GM18868 (cell line): ENCODE results near the gene B3GALT4.

Source experiments
- ATAC-seq: cut with Tn5 transposase; IDR thresholded peaks from one replicate; pipeline ENCODE4 v1.9.1; 2021; ENCODE audit warnings: mild to moderate bottlenecking, moderate library complexity; ENCODE audit not compliant: unreplicated experiment

B3GALT4 gene

DNA sequence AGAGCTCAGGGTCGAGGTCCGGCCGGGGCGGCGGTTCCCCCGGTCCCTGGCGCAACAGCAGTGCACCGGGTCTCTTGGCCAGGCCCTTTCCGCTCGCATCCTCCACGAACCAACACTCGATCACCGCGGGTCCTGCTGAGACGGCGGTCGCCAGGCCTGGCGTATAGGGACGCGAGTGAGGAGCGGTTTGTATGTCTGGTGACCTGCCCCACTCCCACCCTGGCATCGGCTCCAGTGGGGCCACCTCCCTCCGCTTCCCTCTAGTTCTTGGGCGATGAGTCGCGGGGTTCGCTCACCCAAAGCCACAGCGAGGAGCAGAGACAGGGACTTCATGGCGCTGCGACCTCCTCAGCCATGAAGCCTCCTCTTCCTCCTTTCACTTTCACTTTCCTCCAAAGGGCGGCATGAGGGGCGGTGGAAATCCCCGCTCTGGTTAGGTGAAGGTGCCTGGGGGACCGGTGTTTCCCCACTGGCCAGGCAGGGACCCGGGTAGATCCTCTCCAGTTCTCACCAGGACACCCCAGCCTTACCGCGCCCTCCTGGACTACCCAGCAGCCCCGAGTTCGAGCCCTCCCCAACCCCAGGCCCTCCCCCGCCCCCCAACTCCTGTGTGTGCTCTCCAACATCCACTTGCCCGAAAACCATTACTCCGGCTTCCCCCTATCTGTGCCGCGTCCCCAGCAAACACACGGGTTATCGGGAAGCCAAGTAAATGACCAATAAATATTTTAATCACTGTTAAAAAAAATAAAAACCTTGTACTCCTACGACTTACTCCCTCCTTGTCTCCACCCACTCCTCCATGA, 37.0 kb downstream of the B3GALT4 start, which contains the start of gene TAPBP:
TAPBP (minus strand) TSS at position 370 of the 806 bp plus-strand sequence; CDS start at position 333, 37 bp downstream.
- ATAC-seq, result peak; percentile 48

DNA sequence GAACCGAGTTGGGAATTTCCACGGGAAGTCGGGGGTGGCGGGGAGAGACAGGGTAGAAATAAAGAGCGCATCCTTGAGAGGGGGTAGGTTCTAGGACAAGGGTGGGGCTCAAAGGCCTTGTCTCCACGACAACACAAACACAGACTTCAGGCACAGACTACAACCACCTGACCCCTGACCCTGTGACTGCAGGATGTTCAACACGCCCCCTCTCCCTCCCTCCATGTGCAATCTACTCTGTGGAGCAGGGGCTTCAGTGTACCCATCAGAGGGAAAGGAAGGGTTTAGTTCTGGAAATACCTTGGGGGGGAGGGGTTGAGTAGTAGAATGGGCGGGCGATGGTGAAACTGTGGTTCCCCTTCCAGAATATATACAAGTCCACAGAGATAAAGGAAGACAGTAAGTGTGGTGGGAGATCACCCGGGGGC, 37.6 kb downstream of the B3GALT4 start:
- no peak for ATAC-seq

DNA sequence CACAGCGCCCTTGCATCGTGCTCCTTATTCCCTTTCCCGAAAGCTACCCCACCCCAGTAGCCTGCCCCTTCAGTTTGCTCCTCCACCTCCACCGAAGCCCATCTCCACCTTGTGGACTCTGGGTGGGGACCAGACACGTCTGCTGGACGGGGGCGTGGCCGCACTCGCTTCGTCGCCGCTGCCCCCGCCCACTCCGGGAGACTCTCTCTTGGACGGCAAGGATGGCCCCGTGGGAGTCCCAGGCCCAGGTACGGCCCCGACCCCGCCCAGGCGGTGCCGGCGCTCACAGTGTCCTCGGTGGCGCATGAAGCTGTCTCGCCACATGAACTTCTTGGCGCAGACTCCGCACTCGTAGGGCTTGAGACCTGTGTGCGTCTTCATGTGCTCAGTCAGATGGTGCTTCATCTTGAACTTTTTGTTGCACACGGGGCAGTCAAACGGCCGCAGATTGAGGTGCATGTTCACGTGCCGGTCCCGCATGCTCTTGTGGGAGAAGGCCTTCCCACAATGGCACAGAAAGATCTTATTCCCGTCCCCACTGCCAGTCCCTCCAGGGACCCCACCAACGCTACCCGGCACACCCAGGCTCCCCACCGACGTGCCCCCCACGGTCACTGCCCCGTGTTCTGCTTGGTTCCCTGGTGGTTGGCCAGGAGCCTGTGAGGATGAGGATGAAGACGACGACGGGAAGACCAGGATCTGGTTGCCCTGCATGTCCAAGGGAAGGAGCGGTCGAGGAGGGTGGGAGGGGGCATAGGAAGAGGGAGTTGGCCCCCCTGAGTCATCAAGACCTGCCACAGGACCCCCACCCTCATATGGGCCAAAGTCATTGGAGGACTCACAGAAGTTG, 38.2 kb downstream of the B3GALT4 start:
- ATAC-seq, result no peak

DNA sequence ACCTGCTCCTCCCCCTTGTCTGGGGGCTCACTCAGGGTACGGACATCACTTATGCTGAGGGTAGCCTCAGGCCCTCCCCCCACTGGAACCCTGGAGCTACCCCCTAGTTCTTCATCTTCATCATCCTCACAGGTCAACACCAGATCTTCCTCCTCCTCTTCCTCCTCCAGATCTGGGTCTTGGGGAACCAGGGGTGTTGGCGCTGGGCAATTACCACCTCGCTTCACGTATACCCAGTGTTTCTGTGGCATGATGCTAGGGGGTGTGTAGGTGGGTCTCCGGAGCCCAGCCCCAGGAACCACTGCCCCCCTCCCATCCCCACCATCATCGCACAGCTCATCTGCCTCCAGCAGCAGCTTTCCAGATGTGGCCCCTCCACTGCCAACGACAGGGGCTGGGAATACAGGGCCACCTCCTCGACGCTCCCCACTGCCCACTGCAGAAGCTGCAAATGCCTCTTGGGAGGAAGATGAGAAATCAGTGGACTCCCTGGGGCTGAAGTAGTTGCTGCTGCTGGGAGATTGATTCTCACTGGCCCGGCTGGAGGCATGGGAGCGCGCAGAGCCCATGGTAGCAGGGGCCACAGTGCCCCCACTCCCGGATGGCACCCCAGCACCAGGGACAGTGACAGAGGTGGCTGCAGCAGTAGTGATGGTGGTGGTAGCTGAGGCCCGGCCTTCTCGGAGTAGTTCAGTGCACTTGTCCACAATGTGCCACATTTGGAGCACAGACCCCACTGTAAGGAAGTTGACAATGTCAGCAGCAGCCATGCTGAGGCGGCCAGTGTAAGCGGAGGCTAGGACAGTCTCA, 39.1 kb downstream of the B3GALT4 start:
- ATAC-seq, result no peak

DNA sequence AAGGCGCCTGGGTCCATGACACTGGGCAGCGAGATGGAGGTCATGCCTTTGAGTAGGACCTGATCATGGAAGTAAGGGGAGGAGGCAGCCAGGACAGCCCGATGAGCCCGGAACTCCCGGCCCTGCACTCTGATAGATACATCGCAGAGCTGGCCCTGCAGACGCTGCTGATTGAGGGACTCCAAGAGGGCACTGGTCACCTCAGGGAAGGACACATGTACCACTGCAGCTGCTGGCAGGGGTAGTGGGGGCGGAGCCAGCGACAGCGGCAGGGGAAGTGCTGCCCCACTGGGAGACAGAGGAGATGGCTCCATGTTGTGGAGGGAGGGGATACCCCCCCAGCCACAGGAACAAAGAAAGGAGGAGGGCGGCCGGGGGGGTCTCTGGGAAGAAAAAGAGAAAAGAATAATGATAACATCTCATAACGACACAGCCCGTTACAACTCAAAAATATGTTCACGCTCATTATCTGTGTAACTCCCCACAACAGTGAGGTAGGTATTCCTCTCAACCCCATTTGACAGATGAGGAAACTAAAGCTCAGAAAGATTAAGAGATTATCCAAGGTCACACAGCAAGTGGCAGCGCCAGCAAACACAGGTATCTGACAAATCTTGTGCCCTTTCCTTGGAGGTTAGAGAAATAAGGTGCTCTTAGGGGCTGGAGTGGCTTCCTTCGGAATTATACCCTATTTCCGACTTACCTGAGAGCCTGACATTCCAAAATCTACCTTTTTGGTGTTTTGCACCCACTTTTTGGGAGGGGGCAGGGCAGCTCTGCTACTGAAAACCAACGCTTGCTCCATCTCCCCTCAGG, 39.9 kb downstream of the B3GALT4 start:
- ATAC-seq, result no peak

DNA sequence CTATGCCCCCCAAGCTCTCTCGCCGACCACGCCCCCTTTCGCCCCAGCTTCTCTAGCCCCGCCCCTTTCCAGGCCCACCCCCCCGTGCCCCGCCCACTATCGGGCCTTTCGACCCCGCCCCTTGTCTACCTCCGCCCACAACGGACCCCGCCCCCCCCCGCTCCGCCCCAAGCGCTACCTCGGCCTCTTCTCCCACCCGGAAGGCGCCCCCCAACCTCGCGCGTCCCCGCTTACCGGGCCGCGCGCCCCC, 40.4 kb downstream of the B3GALT4 start:
- ATAC-seq, result no peak

DNA sequence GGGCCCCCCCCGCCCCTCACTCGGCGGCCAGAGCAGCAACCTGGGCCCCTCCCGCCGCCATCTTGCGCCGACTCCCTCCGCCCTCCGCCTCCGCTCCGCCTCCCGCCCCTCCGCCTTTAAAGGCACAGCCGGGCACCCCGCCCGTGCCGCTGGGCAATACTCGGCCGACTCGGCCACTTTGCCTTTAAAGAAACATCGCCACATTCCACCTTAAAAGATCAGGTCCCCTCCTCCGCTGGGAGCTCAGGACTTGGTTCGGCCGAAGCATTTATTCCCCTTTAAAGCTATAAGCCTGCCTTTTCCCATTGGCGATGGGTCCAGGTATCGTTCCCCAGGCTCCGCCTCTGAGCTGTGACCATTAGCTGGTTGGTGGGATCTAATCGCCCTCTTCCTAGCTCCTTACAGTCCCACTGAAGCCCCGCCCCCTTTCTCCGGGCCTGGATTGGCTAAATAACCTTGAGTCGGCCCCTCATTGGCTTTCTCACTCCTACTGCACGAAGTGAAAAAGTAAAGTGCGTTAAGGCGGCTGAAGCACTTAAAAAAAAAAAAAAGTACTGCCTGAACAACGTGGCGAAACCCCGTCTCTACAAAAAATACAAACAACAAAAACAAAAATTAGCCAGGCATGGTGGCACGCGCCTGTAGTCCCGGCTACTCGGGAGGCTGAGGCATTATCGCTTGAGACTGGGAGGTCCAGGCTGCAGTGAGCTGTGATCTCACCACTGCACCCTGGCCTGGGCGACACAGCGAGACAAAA, 40.9 kb downstream of the B3GALT4 start, which contains the start of gene ZBTB22:
ZBTB22 (minus strand) TSS at position 76 of the 757 bp plus-strand sequence. CDS start 828 bp downstream, outside the sequence.
- peak; percentile 48 for ATAC-seq

DNA sequence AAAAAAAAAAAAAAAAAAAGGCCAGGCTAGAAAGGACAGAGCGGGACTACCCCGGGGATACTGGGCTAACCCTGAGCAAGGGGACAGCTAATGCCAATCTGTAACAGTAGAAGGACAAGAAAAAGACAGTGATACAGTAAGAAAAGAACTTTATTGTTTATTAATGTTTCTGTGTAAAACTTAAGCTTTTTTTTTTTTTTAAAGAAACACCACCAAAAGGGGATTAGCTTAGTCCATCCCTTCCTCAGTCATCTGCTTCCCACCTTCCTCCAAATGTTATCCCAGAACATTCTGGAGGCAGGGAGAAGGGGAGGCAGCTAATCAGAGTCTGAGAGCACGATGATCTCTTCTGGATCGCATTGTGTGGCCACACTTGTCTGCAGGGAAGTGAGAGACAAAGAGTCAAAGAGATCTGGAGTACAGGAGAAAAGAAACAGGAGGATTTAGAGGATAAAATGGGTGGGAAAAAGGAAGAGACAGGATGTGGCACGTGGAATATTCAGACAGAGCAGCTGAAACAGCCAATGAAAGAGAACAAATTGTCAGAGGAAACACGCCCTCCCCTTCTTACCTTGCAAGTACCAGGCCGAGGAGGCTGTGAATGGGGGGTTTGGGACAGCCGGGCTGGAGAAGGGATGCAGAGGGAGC, 41.6 kb downstream of the B3GALT4 start:
- no peak for ATAC-seq

DNA sequence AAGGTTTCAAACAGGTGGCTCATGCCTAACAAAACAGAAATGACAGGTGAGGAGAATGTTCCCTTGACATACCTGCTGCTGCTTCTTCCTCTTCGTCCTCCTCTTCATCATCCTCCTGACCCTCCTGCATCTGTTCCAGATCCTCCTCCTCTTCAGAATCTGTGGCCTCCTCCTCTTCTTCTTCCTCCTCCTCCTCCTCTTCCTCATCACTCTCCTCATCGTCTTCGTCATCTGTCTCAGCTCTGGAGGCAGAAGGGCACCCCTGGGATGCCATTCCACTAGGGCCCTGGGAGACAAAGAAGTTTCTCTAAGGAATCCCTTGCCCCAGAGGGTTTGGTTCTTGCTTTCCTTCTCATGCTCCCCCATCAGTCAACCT, 43.0 kb downstream of the B3GALT4 start:
- ATAC-seq, result no peak

DNA sequence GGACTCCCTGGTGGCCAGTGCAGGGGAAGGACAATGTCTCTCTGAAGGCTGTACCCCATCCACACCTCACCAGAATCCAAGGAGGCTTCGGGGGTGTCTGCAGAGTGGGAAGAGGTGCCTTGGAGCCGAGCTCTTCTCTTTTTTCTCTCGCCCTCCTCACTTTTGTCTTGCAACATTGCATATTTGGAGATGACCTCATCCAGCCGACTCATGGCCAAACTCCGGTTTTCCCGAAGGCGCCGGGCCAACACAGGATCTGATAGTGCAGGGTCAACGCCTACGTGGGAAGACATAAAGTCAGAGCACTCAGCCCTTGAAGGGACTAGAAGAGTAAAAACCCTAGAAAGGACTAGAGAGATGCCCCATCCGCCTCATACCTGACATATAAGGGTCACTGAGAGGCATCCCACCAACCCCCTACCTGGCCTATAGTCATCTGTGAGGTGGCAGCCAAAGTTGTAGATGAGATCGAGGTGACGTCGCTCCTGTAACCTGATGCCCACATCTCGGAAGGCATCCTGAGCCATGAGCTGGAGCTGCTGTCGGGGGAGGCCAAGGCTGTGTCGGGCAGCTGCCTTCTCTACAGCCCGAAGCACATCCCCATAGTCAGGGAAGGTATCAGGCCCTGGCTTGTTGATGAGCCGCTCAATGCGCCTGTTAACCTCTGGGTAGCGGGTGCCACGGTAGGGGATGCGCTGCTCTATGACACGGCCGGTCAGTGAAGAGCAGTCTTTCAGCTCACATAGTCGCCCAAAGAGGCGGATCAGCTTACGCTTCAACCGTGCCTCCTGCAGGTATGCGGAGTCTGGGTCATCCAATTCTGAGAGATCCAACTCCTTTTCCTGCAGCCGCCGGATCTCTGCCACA, 43.6 kb downstream of the B3GALT4 start:
- no peak for ATAC-seq

DNA sequence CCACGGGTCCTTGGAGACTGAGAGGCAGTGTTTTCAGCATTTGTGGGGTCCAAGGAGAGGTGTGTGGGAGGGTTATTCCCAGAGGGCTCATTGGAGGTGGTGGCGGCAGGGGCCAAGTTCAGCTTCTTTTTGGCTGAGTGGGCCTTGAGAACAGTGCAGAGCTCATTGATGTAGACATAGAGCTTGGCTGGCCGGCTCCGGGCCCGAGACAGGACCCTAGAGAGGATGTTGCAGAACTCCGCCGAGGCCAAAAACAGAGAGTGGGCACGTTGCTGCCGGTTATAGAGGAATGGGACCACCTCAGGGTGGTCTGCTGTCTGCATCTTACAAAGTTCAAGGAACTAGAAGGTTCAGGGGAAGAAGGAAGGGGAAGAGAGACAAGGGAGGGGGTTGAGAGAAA, 44.3 kb downstream of the B3GALT4 start:
- no peak for ATAC-seq

DNA sequence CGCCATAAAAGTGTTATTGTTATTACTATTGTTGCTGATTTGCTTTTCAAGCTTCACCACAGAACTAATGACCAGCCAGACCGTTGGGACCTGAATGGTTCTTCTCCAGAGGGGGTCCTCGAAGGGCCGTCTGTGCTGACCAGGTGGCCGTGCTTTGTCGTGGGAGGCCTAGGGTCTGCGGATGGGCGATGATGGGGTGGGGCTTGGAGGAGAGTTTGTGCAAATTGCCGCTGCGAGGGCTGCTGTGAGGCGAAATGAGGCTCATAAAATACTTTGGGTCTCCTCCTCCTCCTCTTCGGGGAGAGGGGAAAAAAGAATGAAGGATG, 46.7 kb downstream of the B3GALT4 start:
- peak; percentile 4 for ATAC-seq

DNA sequence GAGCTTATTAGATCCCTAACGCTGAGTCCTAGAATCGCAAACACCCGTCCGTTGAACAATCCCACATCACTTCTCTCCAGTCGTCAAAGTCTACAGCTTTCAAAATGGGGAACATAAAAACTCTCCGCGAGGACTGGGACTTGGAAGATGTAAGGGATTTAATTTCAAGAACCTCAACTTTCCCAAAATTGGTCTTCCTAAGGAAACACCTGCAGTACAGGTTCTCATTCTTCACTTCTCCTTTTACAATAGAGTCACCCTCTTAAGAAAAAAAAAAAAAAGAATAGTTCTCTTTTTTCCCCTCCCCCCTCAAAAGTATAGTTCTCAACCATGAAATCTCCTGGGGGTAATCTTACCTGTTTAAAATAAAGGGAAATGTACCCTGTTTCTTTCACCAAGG, 47.2 kb downstream of the B3GALT4 start:
- ATAC-seq, result no peak
